Measurements from ENCODE around the gene ELANE.
"Not testable (repeated sequence)": the region's sequence is repeated elsewhere in the genome, so short reads cannot be mapped to it uniquely, and the experiment has no call there.

Gene ELANE

DNA sequence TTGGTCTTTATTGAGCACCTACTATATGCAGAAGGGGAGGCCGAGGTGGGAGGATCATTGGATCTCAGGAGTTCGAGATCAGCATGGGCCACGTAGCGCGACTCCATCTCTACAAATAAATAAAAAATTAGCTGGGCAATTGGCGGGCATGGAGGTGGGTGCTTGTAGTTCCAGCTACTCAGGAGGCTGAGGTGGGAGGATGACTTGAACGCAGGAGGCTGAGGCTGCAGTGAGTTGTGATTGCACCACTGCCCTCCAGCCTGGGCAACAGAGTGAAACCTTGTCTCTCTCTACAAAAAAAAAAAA is 11.2 kb downstream of the ELANE start:
- DNase-seq: no peak

DNA sequence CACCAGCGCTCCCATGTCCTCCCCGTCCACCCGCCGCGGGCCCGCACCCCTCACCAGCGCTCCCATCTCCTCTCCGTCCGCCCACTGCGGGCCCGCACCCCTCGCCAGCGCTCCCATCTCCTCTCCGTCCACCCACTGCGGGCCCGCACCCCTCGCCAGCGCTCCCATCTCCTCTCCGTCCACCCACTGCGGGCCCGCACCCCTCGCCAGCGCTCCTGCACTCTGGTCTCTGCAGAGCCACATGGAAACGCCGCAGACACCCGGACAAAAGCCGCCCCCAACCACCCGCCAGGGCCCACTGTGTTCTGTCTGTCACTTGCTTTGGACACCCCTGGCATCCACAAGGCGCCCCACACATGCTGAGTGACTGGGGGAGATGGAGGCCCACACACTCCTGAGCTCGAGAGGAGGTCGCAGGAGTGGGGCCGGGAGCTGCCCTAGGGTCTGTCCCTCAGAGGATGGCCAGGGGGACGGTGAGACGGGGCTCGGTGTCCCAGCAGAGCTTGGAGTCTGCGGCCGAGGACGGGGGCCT is 14.7 kb downstream of the ELANE start:
- no peak for DNase-seq

DNA sequence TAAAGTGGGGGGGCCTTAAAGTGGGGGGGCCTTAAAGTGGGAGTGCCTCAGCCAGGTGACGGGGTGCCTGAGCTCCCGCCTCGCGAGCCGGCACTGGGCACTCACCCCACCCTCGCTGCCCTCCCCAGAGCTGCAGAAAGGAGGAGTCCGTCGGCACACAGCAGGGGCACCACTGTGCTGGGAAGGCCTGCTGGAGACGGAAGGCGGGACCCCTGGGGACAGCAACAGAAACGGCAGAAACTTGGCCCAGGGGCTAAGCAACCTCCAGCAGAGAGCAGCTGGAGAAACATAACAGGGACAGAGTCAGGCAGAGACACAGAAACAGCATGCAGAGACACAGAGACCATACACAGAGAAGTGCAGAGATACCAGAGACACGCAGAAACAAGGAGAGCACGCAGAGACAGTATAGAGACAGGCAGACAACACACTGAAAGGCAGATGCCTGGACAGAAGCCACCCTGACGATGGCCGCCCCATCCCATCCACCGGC is 15.2 kb downstream of the ELANE start:
- DNase-seq: no peak

DNA sequence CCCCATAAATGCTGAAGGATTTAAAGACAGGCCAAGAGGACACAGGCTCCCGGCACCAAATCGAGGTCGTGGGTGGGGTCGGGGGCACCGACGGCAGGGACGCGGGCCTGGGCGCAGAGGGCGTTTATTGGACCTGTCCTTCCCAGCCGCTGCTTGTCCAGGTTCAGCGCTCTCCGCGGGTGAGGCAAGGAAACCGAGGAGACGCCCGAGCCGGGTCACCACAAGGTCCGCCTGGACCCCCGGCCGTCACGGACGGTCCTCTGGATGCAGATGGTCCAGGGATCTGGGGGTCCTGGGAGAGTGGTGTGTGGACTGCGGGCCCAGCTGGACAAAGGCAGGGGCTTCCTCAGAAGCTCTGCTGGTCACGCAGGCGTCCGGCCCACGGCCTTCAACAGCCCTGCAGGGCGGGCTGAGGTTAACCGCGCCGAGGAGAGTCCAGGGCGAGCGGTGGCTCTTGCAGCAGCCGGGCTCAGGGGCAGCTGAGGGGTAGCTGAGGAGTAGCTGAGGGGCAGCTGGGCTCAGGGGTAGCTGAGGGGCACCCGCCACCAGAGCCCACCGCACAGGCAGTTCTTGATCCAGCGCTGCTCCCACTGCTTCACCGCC is 15.9 kb downstream of the ELANE start:
- no peak for DNase-seq

DNA sequence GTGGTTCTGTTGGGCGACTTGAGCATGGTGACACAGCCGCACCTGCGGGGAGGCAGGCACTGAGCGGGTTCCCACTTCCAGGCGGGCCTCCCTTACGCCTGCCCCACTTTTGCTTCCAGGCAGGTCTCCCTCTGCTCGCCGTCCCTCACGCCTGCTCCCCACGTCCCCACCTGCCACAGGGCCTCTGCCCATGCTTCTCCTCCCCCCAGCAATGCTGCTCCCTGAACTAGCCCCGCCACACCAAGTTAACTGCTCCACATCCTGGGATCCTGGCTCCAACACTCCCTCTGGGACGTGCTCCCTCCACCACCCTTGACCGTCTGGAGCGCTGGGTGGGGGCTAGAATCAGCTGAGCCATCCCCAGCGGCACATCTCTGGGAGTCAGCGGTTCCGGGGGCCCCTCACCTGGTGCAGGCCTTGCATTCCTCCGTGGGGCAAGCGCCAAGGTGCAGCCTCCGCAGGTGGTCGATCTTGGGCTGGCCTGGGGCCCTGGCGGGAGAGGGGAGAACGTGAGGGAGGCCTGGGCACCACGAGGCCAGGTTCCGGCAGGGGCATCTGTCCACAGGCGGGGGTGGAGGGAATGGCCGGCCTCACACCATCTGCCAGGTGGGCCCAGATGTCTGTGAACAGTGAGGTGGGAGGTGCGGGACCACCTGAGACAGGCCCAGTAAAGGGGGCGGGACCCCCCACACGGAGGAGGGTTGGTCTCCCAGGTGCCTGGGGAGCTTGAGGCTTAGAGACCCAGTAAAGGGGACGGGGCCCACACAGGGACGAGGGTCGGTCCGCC is 16.5 kb downstream of the ELANE start:
- no peak for DNase-seq

DNA sequence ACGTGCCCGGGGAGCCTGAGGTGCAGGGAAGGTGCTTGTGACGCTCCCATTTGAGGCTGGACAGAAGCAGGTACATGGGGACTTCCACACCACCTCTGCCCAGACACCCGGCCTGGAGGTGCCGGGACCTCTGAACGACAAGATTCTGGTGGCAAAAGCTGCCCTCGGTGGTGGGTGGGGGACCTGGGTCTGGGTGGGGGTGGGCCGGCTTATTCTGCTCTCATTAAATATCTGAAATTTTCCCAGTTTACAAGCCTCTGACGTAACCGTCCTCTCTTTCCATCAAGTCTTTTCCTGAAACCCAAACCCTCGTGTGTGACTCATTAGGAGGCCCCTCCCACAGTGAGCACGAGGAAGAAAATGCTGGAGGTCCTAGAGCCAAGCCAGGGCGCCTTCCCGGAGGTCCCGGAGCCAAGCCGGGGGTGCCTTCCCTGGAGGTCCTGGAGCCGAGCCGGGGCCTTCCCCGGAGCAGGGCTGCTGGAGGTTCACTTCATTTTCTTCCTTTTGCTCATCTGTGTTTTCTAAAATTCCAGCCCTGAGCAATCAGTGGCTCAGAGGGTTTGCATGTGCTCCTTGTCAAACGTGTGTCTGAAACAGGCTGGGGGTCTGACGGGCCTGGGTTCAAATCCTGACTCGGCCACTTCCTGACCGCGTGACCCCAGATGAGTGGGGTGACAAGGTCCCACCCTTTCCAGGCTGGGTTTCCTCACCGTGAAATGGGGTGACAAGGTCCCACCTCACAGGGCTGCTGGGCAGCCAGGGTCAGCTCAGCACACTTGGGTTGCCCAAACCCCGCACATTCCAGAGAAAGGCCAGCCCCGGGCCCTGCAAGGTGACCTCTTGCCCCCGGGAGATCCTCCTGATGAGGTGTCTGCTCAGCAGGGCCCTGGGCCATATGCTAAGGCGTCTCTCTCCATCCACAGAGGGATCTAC is 17.4 kb downstream of the ELANE start:
- no peak for DNase-seq

DNA sequence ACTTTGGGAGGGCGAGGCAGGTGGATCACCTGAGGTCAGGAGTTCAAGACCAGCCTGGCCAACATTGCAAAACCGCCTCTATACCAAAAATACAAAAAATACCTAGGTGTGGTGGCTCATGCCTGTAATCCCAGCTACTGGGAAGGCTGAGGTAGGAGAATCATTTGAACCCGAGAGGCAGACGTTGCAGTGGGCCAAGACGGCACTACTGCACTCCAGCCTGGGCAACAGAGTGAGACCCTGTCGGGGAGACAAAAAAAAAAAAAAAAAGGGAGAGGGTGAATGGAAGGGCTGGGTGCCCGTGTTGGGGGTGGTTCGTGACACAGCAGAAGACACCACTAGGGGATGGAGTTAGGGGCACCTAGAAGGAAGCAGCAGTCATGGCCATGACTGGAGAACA is 18.2 kb downstream of the ELANE start:
- DNase-seq: no peak

DNA sequence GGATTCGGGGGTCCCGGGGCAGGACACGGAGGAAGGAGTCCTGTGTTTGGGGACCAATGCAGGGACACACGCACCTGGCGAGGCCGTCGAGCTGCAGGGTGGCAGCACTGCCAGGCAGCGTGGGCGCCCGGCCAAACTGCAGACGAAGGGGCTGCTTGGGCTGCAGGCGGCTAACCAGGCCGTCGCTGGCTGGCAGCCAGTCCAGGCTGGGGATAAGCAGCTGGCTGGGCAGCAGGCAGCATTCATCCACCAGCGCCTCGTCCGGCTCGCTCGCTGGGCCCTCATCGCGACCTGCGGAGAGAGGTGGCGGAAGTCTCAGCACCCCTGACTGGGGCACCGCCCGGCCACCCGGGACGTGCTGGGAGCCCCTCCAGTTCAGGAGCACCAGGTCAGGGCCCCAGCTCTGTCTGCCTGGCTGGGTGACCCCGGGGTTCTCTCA is 18.9 kb downstream of the ELANE start:
- DNase-seq: no peak

DNA sequence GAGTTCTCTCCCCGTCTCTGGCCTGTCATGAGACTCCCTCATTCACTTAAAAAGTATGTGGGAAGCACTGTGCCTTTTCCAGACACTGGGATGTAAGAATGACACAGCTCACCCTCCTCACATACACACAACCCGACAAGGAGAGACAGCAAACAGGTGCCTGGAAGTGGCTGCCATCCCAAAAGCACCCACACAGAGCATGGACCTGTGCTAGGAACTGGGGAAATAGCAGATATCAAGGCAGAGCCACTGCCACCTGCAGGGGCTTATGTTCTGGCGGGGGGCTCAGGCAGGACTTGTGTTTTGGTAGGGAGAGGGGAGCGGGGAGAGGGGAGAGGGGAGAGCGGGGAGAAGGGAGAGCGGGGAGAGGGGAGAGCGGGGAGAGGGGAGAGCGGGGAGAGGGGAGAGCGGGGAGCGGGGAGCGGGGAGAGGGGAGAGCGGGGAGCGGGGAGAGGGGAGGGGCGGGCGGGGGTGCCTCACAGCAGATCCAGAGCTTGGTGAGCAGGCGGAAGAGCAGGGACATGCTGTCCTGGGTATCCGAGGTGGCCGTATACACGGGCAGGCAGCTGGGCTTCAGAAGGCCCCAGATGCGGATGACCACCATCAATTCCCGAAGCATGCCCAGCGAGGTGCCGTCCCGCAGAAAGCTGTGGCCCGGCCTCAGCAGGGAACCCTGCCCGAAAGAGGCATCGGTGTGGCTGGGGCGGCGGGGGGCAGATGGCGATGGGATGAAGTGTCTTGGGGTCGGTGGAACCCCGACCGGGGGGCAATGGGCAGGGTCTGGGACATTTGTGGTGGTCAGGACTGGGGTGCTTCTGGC is 19.6 kb downstream of the ELANE start:
- DNase-seq: no peak

DNA sequence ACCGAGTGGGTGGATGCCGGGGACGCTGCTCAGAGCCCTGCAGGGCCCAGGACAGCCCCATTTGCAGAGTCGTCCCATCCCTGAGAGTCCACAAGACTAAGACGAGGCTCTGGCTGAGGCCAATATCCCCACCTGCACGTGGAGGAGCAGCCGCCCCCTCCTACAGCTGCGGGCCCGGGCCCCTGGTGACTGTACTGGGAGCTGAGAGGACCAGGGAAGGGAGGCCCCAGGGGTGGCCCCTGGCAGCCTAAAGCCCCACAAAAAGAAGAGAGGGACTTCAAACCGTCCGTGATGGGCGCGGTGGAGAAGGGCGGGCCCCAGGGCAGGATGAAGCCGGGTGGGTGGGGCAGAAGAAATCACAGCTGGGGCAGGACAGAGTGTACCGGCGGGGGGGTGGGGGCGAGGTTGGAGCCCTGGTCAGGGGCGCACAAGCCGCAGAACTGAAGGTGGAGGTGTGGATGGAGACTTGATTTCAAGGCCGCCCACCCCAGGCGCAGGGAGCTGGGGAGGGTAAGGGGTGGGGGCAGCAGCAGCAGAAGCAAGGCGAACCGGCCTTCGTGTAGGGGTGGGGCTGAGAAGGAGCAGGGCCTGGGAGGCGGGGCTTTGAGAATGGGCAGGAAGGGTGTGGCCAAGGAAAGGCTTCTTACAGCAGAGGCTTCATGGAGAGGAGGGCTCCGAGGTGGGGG is 20.3 kb downstream of the ELANE start:
- DNase-seq: peak; percentile 51

DNA sequence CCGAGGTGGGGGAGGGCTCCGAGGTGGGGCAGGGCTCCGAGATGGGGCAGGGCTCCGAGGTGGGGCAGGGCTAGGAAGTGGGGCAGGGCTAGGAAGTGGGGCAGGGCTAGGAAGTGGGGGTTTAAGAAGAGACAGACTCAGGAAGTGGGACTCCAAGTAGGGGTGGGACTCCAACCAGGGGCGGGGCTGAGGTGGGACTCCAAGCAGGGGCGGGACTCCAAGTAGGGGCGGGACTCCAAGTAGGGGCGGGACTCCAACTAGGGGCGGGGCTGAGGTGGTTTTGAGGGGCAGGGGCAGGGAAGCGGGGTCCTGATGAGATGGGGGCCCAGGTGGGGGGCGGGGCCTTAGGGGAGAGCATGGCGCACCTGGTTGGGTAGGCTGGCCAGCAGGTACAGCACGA is 21.0 kb downstream of the ELANE start:
- DNase-seq: peak; percentile 30

DNA sequence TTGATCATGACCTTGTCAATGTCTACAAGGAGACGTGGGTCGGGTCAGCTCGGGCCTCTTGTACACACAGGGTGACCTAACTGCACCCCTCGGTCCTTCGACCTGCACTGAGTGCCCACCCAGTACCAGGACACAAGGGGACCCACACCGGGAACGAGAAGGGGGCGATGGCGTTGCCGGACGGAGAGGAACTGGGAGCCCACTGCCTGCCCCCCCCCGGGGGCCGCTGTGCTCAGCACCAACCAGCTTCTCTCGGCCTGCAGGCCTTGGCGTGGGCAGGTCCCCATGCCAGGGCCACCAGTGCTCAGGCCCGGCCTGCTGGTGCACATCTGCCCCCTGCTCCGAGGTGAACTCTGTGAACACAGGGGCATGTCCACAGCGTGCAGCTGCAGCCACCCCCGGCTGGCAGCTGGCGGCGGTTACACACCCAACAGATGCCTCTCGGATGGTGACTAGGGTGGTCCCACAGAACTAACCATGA is 21.5 kb downstream of the ELANE start:
- no peak for DNase-seq

DNA sequence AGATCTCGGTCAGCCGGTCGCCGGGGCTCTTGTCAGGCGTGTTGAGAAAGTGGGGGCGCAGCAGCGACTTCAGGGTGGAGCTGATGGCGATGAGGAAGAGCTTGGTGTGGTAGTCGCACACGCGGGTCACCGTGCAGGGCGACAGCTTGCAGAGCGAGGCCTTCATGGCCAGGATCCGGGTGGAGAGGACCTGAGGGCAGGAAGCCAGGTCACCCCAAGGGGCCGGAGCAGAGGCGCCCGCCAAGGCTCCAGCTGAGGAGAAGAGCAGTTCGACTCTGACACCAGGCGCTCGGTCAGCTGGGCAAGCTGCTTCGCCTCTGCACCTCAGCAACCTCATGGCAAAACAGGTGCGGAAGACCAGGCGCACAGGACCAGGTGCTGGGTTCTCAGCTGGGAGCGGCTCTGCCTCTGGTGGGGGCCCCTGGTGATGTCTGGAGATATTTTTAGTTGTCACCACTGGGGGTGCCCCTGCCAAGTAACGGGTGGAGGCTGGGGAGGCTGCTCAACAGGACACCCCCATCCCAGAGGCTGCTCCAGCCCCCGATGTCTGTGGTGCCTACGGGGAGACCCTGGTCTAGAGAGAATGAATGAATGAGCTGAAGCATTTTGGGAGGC is 23.3 kb downstream of the ELANE start:
- no peak for DNase-seq

DNA sequence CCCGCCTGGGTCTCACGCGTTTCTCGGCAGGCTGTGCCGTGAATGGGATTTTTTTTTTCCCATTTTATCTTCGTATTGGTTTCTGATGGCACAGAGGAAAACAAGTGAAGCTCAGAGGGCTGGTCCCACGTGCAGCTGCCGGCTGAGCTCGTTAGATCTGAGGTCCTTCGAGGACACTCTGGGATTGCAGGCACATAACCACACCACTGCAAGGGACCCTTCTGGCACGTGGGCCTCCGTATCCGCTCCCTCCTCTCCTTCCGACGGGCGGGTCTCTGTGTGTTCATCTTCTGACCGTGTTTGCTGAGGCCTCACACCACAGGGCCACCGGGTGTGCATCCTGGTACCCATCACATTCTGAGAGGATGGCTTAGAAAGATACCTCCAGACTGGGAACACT is 24.0 kb downstream of the ELANE start:
- no peak for DNase-seq

DNA sequence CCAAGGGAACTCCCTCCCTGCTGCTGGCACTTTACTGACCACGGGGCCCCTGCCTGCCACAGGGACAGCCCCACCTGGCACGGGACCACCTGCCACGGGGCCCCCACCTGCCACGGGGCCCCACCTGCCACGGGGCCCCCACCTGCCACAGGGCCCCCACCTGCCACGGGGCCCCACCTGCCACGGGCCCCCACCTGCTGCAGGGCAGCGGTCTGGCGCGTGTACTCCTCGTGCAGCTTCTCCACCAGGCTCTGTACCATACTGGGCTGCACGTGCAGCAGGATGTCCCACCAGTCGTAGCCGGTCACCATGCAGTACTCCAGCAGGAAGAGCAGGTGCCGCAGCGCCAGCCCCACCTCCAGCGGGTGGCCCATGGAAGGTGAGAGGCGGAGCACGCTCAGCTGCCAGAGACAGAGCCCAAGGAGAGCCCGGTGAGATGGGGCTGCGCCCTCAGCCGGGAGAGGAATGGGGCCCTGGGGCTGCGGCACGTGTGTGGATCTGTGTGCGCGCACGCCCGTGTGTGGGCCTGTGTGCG is 24.7 kb downstream of the ELANE start:
- no peak for DNase-seq

DNA sequence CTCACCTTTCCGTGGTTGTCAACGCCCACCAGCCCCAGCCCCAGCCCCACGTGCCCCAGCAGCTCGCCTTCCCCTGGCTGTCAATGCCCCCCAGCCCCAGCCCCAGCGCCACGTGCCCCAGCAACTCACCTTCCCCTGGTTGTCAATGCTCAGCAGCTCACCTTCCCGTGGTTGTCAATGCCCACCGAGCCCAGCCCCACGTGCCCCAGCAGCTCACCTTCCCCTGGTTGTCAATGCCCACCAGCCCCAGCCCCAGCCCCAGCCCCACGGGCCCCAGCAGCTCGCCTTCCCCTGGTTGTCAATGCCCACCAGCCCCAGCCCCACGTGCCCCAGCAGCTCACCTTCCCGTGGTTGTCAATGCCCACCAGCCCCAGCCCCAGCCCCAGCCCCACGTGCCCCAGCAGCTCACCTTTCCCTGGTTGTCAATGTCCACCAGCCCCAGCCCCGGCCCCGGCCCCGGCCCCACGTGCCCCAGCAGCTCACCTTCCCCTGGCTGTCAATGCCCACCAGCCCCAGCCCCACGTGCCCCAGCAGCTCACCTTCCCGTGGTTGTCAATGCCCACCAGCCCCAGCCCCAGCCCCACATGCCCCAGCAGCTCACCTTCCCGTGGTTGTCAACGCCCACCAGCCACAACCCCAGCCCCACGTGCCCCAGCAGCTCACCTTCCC is 26.0 kb downstream of the ELANE start:
- not testable (repeated sequence) for DNase-seq

DNA sequence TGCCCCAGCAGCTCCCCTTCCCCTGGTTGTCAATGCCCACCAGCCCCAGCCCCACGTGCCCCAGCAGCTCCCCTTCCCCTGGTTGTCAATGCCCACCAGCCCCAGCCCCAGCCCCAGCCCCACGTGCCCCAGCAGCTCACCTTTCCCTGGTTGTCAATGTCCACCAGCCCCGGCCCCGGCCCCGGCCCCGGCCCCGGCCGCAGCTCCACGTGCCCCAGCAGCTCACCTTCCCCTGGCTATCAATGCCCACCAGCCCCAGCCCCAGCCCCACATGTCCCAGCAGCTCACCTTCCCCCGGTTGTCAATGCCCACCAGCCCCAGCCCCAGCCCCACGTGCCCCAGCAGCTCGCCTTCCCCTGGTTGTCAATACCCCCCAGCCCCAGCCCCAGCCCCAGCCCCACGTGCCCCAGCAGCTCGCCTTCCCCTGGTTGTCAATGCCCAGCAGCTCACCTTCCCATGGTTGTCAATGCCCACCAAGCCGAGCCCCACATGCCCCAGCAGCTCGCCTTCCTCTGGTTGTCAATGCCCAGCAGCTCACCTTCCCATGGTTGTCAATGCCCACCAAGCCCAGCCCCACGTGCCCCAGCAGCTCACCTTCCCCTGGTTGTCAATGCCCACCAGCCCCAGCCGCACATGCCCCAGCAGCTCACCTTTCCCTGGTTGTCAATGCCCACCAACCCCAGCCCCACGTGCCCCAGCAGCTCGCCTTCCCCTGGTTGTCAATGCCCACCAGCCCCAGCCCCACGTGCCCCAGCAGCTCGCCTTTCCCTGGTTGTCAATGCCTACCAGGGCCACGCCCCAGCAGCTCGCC is 26.9 kb downstream of the ELANE start:
- not testable (repeated sequence) for DNase-seq

DNA sequence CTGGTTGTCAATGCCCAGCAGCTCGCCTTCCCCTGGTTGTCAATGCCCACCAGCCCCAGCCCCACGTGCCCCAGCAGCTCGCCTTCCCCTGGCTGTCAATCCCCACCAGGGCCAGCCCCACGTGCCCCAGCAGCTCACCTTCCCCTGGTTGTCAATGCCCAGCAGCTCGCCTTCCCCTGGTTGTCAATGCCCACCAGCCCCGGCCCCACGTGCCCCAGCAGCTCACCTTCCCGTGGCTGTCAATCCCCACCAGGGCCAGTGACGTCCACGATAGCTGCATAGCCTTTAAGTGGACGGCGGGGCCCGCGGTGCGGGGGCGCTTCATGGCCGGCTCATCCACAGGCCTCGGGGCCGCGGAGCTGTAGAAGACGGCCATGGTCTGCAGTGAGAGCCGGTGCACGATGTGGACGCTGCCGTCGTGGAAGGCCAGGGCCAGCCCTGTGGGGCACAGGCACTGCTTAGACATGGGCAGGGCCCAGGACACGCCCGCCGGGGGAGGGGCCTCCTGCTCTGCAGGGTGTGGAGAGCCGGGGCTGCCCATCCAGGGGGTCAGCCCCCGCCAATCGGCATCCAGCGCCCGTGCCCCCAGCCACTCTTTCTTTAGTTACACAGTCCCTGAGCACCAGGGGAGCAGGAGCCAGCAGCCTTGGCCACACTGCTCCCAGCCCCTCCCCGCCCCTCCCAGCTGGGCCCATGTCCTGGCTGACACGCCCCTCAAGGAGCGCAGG is 27.8 kb downstream of the ELANE start:
- DNase-seq: no peak

Measured in NCI-H1436 (cell line).